ENCODE results near the gene PHACTR1. TPM values are rescaled to one million over a fixed set of nuclear protein-coding genes. Genes with fewer than 3 reads are reported as not detected.

The PHACTR1 gene
- total and polyA plus RNA-seq, 2 donors = 3.1 to 6.3 TPM

DNA sequence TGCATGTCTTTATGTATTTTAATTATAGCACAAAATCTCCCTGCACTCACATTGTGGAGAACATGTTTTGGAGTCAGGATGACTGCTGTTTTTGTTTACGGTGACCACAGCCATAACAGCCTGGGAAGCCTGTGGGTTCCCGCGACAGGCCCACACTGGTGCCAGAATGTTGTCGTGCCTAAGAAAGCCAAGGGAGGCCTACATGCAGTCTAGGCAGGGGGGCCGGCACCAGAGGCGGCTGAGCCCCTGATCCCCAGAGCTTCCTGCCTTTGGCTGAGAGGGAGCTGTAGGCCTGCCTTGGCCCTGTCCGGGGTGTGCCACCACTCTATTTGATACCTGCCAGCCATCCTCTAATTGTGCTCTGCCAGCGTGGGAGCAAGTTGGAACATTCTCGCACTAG lies 565.1 kb downstream of the PHACTR1 start:
- peaks cover 0 to 13% of the 10 kb centered on the region in 2 donors for H3K4me1 ChIP-seq (ENCODE audit: control insufficient read depth in 2 of 2, insufficient read depth in 2 of 2, low read length in 2 of 2)
- no peaks in the 10 kb centered on the region for H3K27me3 ChIP-seq (ENCODE audit: control insufficient read depth in 2 of 2, insufficient read depth in 1 of 2, low read length in 1 of 2)
- no peak overlapping the region for H3K27ac ChIP-seq (ENCODE audit: low read depth in 1 of 2, low read length in 1 of 2)
- DNase-seq (ENCODE audit: low read depth in 6 of 9, low spot score in 9 of 9) = no peak
- no peak overlapping the region for H3K4me3 ChIP-seq (ENCODE audit: low read length in 2 of 2)
- H3K36me3 ChIP-seq (ENCODE audit: control insufficient read depth in 2 of 2, insufficient read depth in 2 of 2, low read length in 1 of 2) = peaks cover 0 to 3% of the 10 kb centered on the region in 2 donors
- WGBS = 93% methylated on average over 9 of the region's 9 CpGs
- H3K9me3 ChIP-seq (ENCODE audit: control insufficient read depth in 2 of 2, insufficient read depth in 1 of 2, low read length in 1 of 2) = peaks cover under 1 to 4% of the 10 kb centered on the region in 2 donors

DNA sequence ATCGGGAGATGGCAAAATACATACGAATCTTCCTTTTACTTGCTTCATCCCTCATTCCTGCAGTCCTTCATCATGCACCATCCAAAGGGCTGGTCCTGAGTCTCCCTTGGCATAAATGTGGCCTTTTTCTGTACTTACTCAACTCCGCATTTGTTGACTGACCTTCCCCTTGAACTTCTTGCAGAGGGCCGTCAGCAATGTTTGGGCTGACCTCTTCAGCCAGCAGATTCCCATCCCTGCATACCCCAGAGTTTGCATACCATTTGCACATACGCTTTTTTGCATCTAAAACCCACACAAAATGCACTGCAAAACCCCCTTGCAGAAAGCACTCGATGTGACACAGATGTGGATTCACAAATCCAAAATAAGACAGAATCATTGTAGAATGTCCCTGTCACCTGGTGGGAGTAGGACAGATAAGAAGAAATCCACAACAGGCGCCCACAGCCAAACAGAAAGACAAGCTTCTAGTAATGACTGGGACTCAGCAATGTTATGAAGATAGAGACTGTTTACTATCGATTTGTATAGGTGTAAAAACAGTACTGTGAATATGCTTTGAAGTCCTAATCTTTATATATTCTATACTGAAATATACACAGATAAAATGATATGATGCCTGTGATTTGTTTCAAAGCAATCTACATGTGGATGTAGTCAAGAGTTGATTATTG lies 566.0 kb downstream of the PHACTR1 start:
- DNase-seq (ENCODE audit: low read depth in 6 of 9, low spot score in 9 of 9) = no peak
- Histone ChIP-seq H3K9me3 (ENCODE audit: control insufficient read depth in 2 of 2, insufficient read depth in 1 of 2, low read length in 1 of 2) (peaks cover 4 to 12% of the 10 kb centered on the region in 2 donors), H3K4me1 (ENCODE audit: control insufficient read depth in 2 of 2, insufficient read depth in 2 of 2, low read length in 2 of 2) (peaks cover 0 to 13% of the 10 kb centered on the region in 2 donors), H3K36me3 (ENCODE audit: control insufficient read depth in 2 of 2, insufficient read depth in 2 of 2, low read length in 1 of 2) (peaks cover 0 to 9% of the 10 kb centered on the region in 2 donors), H3K27me3 (ENCODE audit: control insufficient read depth in 2 of 2, insufficient read depth in 1 of 2, low read length in 1 of 2) (no peaks in the 10 kb centered on the region), H3K4me3 (ENCODE audit: low read length in 2 of 2) (no peak overlapping the region), H3K27ac (ENCODE audit: low read depth in 1 of 2, low read length in 1 of 2) (no peak overlapping the region)
- 92% methylated on average over 8 of the region's 8 CpGs for WGBS

DNA sequence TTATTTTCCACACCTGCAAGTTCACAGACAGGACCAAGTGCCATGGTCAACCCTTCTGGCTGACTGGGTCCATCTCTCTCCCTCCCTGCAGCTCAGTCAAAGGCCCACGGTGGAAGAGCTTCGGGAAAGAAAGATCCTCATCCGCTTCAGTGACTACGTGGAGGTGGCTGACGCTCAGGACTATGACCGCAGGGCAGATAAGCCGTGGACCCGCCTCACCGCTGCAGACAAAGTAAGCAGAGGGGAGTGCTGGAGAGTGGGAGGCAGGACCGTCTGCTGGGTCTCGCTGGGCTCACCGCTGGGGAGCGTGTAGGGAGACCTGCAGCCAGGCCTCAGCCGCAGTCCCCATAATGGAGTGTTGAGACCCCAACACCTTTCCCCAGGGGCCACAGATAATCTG lies 566.8 kb downstream of the PHACTR1 start:
- peaks cover 1 to 14% of the 10 kb centered on the region in 2 donors for H3K36me3 ChIP-seq (ENCODE audit: control insufficient read depth in 2 of 2, insufficient read depth in 2 of 2, low read length in 1 of 2)
- peaks cover 5 to 20% of the 10 kb centered on the region in 2 donors for H3K9me3 ChIP-seq (ENCODE audit: control insufficient read depth in 2 of 2, insufficient read depth in 1 of 2, low read length in 1 of 2)
- no peak for DNase-seq (ENCODE audit: low read depth in 6 of 9, low spot score in 9 of 9)
- H3K4me3 ChIP-seq (ENCODE audit: low read length in 2 of 2) = no peak overlapping the region
- WGBS = 97% methylated on average over 14 of the region's 14 CpGs
- no peaks in the 10 kb centered on the region for H3K27me3 ChIP-seq (ENCODE audit: control insufficient read depth in 2 of 2, insufficient read depth in 1 of 2, low read length in 1 of 2)
- no peak overlapping the region for H3K27ac ChIP-seq (ENCODE audit: low read depth in 1 of 2, low read length in 1 of 2)
- peaks cover 0 to 10% of the 10 kb centered on the region in 2 donors for H3K4me1 ChIP-seq (ENCODE audit: control insufficient read depth in 2 of 2, insufficient read depth in 2 of 2, low read length in 2 of 2)

DNA sequence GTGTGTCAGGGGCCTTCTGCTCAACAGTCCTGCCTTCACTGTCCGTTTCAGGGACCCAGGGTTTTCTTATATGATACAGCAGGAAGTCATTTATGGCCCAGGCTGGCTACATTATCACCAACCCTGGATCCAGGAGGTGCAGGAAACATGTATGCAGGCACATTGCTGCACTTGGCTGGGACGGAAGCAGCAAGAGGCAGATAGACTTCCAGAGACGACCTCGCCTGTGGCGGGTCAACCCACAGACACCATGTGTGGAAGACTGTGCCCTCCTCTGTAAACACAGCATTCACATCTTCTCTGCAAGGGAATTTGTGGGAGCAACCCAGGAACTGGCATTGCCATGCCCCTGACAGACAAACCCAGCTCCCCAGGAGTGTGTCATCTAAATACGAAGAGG lies 568.1 kb downstream of the PHACTR1 start:
- H3K27ac ChIP-seq (ENCODE audit: low read depth in 1 of 2, low read length in 1 of 2) = no peak overlapping the region
- no peak overlapping the region for H3K4me3 ChIP-seq (ENCODE audit: low read length in 2 of 2)
- no peak for DNase-seq (ENCODE audit: low read depth in 6 of 9, low spot score in 9 of 9)
- H3K9me3 ChIP-seq (ENCODE audit: control insufficient read depth in 2 of 2, insufficient read depth in 1 of 2, low read length in 1 of 2) = peaks cover 5 to 30% of the 10 kb centered on the region in 2 donors
- H3K27me3 ChIP-seq (ENCODE audit: control insufficient read depth in 2 of 2, insufficient read depth in 1 of 2, low read length in 1 of 2) = no peaks in the 10 kb centered on the region
- H3K4me1 ChIP-seq (ENCODE audit: control insufficient read depth in 2 of 2, insufficient read depth in 2 of 2, low read length in 2 of 2) = peaks cover 0 to 10% of the 10 kb centered on the region in 2 donors
- H3K36me3 ChIP-seq (ENCODE audit: control insufficient read depth in 2 of 2, insufficient read depth in 2 of 2, low read length in 1 of 2) = peaks cover 10 to 22% of the 10 kb centered on the region in 2 donors
- WGBS = 95% methylated on average over 6 of the region's 6 CpGs

DNA sequence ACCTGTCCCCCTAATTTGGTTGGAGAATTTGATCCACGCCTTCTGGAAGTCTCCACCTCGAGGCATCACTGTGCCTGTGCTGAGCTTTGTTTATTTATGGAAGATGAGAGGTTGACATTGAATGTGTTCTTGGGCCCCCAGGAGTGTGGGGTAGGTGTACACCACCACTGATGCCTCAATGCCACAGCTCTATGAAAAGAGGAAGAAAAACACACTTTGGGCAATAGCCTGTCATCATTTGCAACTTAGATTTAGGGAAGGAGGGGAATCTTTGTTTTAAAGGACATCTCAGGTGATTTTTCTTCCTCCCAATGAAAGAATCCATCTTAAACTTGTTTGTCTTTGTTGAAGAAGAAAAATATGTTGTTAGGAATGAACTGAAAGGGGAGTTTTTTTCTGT lies 569.1 kb downstream of the PHACTR1 start:
- Histone ChIP-seq H3K36me3 (ENCODE audit: control insufficient read depth in 2 of 2, insufficient read depth in 2 of 2, low read length in 1 of 2) (peaks cover 10 to 22% of the 10 kb centered on the region in 2 donors), H3K27me3 (ENCODE audit: control insufficient read depth in 2 of 2, insufficient read depth in 1 of 2, low read length in 1 of 2) (no peaks in the 10 kb centered on the region), H3K4me1 (ENCODE audit: control insufficient read depth in 2 of 2, insufficient read depth in 2 of 2, low read length in 2 of 2) (peaks cover 0 to 2% of the 10 kb centered on the region in 2 donors)

DNA sequence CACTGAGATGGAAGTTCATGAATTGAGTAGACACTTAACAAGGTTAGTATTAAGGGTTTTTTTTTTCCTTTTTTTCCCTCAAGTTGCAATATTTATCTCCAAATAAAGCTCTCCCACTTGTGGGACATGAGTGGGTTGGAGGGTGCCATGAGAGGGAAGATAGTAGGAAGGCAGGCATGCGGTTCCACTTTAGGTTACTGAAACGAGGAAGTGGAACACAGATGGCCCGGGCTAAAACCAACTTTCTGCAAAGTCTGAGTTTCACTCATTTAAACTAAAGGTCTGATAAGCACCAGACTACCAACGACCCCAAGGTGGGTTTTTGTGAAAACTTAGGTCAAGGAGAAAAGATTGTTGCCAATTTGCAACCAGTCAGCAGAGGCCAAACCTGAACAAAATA lies 569.6 kb downstream of the PHACTR1 start:
- peaks cover 10 to 23% of the 10 kb centered on the region in 2 donors for H3K36me3 ChIP-seq (ENCODE audit: control insufficient read depth in 2 of 2, insufficient read depth in 2 of 2, low read length in 1 of 2)
- 44% methylated on average over 4 of the region's 4 CpGs for WGBS
- DNase-seq (ENCODE audit: low read depth in 6 of 9, low spot score in 9 of 9) = no peak
- no peak overlapping the region for H3K27ac ChIP-seq (ENCODE audit: low read depth in 1 of 2, low read length in 1 of 2)
- H3K9me3 ChIP-seq (ENCODE audit: control insufficient read depth in 2 of 2, insufficient read depth in 1 of 2, low read length in 1 of 2) = peaks cover 5 to 30% of the 10 kb centered on the region in 2 donors
- H3K27me3 ChIP-seq (ENCODE audit: control insufficient read depth in 2 of 2, insufficient read depth in 1 of 2, low read length in 1 of 2) = no peaks in the 10 kb centered on the region
- no peak overlapping the region for H3K4me3 ChIP-seq (ENCODE audit: low read length in 2 of 2)
- H3K4me1 ChIP-seq (ENCODE audit: control insufficient read depth in 2 of 2, insufficient read depth in 2 of 2, low read length in 2 of 2) = no peaks in the 10 kb centered on the region

More for the DNA sequence above, 569.1 kb downstream of the PHACTR1 start:
- H3K4me3 ChIP-seq (ENCODE audit: low read length in 2 of 2) = no peak overlapping the region
- no peak overlapping the region for H3K27ac ChIP-seq (ENCODE audit: low read depth in 1 of 2, low read length in 1 of 2)
- WGBS = 93% methylated on average over 2 of the region's 2 CpGs
- H3K9me3 ChIP-seq (ENCODE audit: control insufficient read depth in 2 of 2, insufficient read depth in 1 of 2, low read length in 1 of 2) = peaks cover 5 to 30% of the 10 kb centered on the region in 2 donors
- DNase-seq (ENCODE audit: low read depth in 6 of 9, low spot score in 9 of 9) = no peak

DNA sequence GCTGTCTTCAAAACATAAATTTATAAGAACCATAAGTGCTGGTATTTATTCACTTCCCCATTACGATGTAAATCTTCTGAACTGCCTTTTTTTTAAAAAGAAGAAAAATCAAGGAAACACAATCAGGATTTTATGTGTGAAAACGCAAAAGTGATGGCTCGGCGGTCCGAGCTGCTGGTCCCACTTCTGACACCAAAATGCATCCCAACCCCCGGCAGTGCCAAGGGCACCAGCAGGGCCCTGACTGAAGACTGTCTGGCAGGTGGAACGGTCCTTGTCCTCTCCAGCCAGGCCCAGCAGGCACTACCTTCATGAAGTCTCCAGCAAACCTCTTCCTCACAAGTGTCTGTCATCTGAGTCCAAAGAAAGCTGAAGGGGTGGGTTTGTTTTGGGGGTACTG lies 570.5 kb downstream of the PHACTR1 start:
- H3K4me3 ChIP-seq (ENCODE audit: low read length in 2 of 2) = no peak overlapping the region
- WGBS = 92% methylated on average over 7 of the region's 7 CpGs
- no peaks in the 10 kb centered on the region for H3K4me1 ChIP-seq (ENCODE audit: control insufficient read depth in 2 of 2, insufficient read depth in 2 of 2, low read length in 2 of 2)
- H3K27me3 ChIP-seq (ENCODE audit: control insufficient read depth in 2 of 2, insufficient read depth in 1 of 2, low read length in 1 of 2) = no peaks in the 10 kb centered on the region
- DNase-seq (ENCODE audit: low read depth in 6 of 9, low spot score in 9 of 9) = no peak
- no peak overlapping the region for H3K27ac ChIP-seq (ENCODE audit: low read depth in 1 of 2, low read length in 1 of 2)
- H3K36me3 ChIP-seq (ENCODE audit: control insufficient read depth in 2 of 2, insufficient read depth in 2 of 2, low read length in 1 of 2) = peaks cover 10 to 30% of the 10 kb centered on the region in 2 donors
- H3K9me3 ChIP-seq (ENCODE audit: control insufficient read depth in 2 of 2, insufficient read depth in 1 of 2, low read length in 1 of 2) = peaks cover 6 to 30% of the 10 kb centered on the region in 2 donors

DNA sequence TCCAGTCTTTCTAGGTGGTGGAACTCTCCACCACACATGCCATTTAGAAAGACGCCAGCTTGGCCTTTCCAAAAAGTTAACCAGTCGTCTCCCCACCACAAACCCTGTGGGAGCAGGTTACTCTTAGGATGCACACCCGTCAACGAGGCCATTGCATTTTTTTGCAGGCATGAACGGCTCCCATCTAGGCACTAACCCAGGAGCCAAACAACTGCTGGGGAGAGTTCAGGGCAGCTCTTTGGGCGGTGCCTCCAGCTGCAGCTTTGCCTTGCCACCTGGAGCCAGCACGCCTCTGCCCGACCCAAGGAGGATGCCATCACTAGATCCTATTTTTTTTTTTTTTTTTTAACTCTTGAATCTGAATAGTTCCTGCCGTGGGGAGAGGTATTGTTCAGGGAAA lies 571.9 kb downstream of the PHACTR1 start:
- Histone ChIP-seq H3K4me1 (ENCODE audit: control insufficient read depth in 2 of 2, insufficient read depth in 2 of 2, low read length in 2 of 2) (no peaks in the 10 kb centered on the region), H3K27ac (ENCODE audit: low read depth in 1 of 2, low read length in 1 of 2) (no peak overlapping the region), H3K36me3 (ENCODE audit: control insufficient read depth in 2 of 2, insufficient read depth in 2 of 2, low read length in 1 of 2) (peaks cover 15 to 35% of the 10 kb centered on the region in 2 donors), H3K27me3 (ENCODE audit: control insufficient read depth in 2 of 2, insufficient read depth in 1 of 2, low read length in 1 of 2) (no peaks in the 10 kb centered on the region), H3K4me3 (ENCODE audit: low read length in 2 of 2) (no peak overlapping the region), H3K9me3 (ENCODE audit: control insufficient read depth in 2 of 2, insufficient read depth in 1 of 2, low read length in 1 of 2) (peaks cover 6 to 30% of the 10 kb centered on the region in 2 donors)
- 91% methylated on average over 9 of the region's 9 CpGs for whole genome bisulfite sequencing
- DNase-seq (ENCODE audit: low read depth in 6 of 9, low spot score in 9 of 9) = no peak

DNA sequence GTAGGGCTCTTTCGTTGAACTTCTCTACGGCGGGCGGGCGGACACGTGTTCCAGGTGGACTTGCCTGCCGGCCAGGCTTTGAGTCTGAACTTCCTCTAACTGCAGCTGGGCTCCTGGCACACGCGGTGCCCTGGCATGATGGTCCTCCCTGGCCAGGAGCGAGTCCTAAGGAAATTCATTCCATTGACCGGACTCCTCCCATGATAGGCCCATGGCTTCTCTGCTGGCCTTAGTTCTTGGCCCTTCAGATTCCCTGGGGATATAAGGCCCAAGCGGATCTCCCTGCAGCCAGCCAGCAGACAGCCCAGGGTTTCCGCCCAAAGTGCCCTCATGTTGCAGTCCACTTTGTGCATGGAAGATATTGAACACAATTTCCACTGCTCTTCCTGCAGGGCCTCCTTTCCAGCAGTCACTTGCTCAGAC lies 572.4 kb downstream of the PHACTR1 start:
- Histone ChIP-seq H3K27me3 (ENCODE audit: control insufficient read depth in 2 of 2, insufficient read depth in 1 of 2, low read length in 1 of 2) (no peaks in the 10 kb centered on the region), H3K4me1 (ENCODE audit: control insufficient read depth in 2 of 2, insufficient read depth in 2 of 2, low read length in 2 of 2) (no peaks in the 10 kb centered on the region), H3K27ac (ENCODE audit: low read depth in 1 of 2, low read length in 1 of 2) (no peak overlapping the region), H3K36me3 (ENCODE audit: control insufficient read depth in 2 of 2, insufficient read depth in 2 of 2, low read length in 1 of 2) (peaks cover 19 to 39% of the 10 kb centered on the region in 2 donors), H3K4me3 (ENCODE audit: low read length in 2 of 2) (no peak overlapping the region), H3K9me3 (ENCODE audit: control insufficient read depth in 2 of 2, insufficient read depth in 1 of 2, low read length in 1 of 2) (peaks cover 6 to 30% of the 10 kb centered on the region in 2 donors)
- WGBS = 99% methylated on average over 13 of the region's 13 CpGs
- DNase-seq (ENCODE audit: low read depth in 6 of 9, low spot score in 9 of 9) = no peak

Data from thymus (tissue), 11 donors.